Renal cortical epithelial cell (primary cell): ENCODE results near the gene TAF6. TPM values are rescaled to one million over a fixed set of nuclear protein-coding genes. Genes with fewer than 3 reads are reported as not detected.

ENCODE experiments used
- DNase-seq: peaks from one replicate; pipeline ENCODE4 v3.0.0-alpha.2; 2011; ENCODE audit warnings: low read depth
- total RNA-seq: library from RNA; depleted of rRNA; stranded (reverse); fragments of >200 nt; gene quantifications from 2 replicates; pipeline ENCODE4 v1.2.3, GENCODE V29; 2014

The TAF6 gene
- total RNA-seq, 1 donor from 2014 or later = 100 TPM

DNA sequence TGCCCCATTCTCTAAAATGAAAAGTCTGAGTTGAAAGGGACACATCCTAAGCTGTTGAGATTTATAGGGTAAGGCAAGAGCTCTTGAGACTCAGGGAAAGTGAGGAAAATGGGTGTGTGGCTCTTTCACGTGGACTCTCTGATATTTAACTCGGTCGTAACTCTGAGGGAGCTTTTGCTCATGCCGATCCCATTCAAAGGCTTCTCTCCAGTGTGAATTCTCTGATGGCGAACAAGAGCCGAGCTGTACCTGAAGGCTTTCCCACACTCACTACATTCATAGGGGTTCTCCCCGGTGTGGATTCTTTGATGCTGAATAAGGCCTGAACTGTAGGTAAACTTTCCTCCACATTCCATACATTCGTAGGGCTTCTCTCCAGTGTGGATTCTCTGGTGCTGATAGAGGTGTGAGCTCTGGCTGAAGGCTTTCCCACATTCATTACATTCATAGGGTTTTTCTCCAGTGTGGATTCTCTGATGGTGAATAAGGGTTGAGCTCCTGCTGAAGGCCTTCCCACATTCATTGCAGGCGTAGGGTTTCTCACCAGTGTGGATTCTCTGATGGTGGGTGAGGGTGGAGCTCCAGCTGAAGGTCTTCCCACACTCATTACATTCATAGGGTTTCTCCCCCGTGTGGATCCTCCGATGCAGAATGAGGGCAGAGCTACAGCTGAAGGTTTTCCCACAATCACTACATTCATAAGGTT, 48.0 kb downstream of the TAF6 start:
- DNase-seq = no peak

DNA sequence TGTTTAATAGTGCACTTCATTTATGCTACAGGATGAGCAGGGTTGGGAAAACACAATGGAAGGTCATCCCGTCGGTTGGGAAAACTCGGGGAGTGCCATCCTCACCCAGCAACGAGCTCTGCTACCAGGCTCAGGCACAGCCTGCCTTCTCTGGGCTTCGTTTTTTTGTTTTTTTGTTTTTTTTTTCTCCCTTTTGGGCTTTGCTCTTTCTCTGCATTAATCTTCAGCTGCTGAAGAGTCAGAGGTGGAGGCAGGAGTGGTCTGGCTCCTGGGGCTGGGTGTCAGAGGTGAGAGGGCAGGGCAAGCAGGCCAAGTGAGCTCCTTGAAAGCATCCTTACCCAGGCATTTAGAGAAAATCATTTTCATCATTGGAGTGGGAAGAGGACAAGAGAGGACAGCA, 49.2 kb downstream of the TAF6 start:
- DNase-seq = no peak

DNA sequence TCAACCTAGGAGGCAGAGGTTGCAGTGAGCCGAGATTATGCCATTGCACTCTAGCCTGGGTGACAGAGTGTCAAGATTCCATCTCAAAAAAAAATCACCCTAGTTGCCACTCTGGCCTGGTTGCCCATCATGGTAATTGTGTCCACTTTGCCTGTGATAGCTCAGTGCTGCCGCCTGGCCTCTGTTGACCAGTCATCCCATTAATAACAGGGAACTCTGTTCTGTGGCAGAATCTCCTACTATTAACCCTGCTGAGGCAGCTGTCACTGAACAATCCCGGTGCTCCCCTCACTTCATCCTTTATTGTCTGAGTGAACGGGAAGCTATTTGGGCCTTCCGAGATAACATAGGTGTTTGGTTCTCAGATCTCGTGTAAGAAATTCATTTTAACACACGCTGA, 52.2 kb downstream of the TAF6 start:
- DNase-seq = no peak

DNA sequence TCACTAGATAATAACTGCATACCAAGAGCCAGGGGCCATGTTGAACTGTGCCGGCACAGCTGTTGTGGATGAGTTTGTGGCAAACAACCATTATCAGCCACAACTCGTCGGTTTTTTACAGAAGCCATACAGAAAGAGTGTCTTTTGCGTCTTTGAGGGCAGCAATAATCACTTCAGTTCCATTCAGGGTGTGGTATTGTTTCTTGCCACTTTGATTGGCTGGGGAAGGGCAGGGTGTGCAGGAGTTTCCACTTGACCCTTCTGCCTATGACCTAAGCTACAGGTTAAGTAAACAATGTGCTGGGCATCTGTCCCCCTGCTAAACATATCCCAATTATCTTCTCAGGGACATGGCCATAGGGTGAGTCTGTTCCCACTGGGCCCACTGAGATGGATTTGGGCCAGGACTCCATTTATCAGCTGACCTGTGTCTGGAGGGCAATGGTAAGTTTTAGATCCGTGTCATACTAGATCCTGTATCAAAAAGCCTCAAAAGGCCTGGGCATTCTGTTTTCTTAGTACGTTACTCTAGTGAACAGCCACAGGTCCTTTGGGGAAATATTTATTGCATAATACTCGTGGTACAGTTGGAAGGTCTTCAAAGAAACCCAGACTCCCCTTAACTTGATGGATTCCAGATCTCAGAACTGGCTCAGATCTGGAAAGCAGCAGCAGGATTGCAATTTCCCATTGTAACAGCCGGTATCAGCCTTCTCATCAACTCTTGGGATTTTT, 53.5 kb downstream of the TAF6 start:
- DNase-seq = peak; percentile 19

DNA sequence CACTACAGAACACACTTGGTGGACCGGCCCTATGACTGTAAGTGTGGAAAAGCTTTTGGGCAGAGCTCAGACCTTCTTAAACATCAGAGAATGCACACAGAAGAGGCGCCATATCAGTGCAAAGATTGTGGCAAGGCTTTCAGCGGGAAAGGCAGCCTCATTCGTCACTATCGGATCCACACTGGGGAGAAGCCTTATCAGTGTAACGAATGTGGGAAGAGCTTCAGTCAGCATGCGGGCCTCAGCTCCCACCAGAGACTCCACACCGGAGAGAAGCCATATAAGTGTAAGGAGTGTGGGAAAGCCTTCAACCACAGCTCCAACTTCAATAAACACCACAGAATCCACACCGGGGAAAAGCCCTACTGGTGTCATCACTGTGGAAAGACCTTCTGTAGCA, 55.0 kb downstream of the TAF6 start:
- DNase-seq = no peak

DNA sequence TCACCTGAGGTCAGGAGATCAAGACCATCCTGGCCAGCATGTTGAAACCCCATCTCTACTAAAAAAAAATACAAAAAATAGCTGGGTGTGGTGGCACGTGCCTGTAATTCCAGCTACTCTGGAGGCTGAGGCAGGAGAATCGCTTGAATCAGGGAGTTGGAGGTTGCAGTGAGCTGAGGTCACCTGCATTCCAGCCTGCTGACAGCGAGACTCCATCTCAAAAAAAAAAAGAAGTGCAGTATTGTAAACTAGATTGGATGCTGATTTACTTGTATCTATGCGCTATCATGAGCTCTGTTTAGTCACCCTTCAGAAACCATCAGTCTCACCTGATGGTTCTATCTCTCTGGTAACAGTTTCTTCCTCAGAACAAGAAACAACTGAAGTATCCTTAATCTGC, 55.8 kb downstream of the TAF6 start:
- no peak for DNase-seq

DNA sequence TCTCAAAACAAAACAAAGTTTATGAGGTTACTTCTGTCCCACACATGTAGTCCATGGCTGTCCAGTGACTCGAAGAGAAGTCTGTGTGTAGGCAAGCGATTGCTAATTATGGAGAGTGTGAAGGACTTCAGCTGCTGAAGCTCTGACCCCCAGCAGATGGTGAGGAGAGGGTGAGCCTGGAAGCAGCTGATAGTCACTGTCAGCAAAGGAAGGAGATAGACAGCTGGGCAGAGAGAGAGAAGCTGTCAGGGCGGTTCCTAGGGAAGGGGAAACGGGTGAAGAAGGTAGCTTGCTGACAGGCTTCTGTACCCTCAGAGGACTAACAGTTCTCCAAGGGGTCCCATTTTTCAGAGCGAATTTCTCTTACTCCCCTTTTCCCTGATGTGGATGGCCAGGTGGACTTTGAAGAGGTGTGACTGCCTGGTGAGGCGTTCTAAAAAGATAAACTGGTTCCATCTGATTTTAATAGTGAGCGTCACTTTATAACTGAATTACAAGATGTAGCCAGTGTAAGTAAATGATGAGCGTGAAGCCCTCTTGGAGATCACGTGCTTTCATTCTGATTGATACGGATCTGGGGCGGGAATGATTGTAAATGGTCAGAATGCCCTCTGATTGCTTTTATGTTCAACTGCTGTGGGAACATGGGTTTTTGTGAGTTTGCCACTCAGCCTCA, 57.5 kb downstream of the TAF6 start:
- DNase-seq = no peak

DNA sequence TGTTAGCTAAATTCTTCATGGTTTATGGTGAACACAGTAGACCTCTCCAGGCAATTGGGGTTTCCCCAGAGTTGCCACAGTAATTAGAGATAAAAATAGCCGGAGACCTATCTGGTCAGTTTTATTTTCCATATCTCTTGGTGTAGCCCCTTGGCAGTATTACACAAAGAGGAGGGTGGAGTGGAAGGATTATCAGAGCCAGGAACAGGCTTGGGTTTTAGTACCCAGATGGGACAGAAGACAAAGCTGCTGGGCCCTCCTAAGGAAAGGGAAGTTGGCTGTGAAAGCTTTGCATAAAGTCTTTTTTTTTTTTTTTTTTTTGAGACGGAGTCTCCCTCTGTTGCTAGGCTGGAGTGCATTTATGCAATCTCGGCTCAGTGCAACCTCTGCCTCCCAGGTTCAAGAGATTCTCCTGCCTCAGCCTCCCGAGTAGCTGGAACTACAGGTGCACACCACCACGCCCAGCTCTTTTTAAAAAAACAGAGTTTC, 59.9 kb downstream of the TAF6 start:
- DNase-seq = no peak

Other genes with a start within 250 kb of the TAF6 start
- gene OR2AE1, start 242.3 kb downstream of the TAF6 start, total RNA-seq = 0.15 TPM in 1 of 2 replicates, not detected in the other
- 21.2 and 35.4 TPM in 2 replicates for gene TRIM4, start 199.8 kb downstream of the TAF6 start, total RNA-seq
- not detected in 2 replicates for gene GJC3, start 189.7 kb downstream of the TAF6 start, total RNA-seq
- gene AZGP1, start 143.3 kb downstream of the TAF6 start, total RNA-seq = not detected in 2 replicates
- gene ZKSCAN1, start 103.8 kb downstream of the TAF6 start, total RNA-seq = 33.9 and 70.8 TPM in 2 replicates
- 5.0 and 13.6 TPM in 2 replicates for gene ZSCAN21, start 69.6 kb downstream of the TAF6 start, total RNA-seq
- gene ZNF3, start 37.6 kb downstream of the TAF6 start, total RNA-seq = 35.4 and 37.0 TPM in 2 replicates
- gene COPS6, start 30.4 kb downstream of the TAF6 start, total RNA-seq = 36.6 and 72.5 TPM in 2 replicates
- 40.1 and 73.1 TPM in 2 replicates for gene MCM7, start 18.0 kb downstream of the TAF6 start, total RNA-seq
- gene AP4M1, start 17.7 kb downstream of the TAF6 start, total RNA-seq = 30.0 and 39.1 TPM in 2 replicates
- gene CNPY4, start 276 bp upstream of the TAF6 start, total RNA-seq = 25.6 and 27.4 TPM in 2 replicates
- gene MBLAC1, start 7.6 kb upstream of the TAF6 start, total RNA-seq = 1.6 and 2.0 TPM in 2 replicates
- gene LAMTOR4, start 29.6 kb upstream of the TAF6 start, total RNA-seq = 58.4 and 86.1 TPM in 2 replicates
- 4.0 and 4.6 TPM in 2 replicates for gene TRAPPC14, start 39.4 kb upstream of the TAF6 start, total RNA-seq
- 0.75 TPM in 1 of 2 replicates, not detected in the other for gene GAL3ST4, start 49.3 kb upstream of the TAF6 start, total RNA-seq
- gene GPC2, start 58.0 kb upstream of the TAF6 start, total RNA-seq = 1.6 and 2.3 TPM in 2 replicates
- not detected in 2 replicates for gene STAG3, start 58.6 kb upstream of the TAF6 start, total RNA-seq
- not detected in 2 replicates for gene PVRIG, start 100.6 kb upstream of the TAF6 start, total RNA-seq
- gene SPDYE3, start 188.3 kb upstream of the TAF6 start, total RNA-seq = 0.05 TPM in 1 of 2 replicates, not detected in the other
- 7.1 and 17.6 TPM in 2 replicates for gene PILRB, start 238.8 kb upstream of the TAF6 start, total RNA-seq